CD4-positive, alpha-beta T cell treated with Interleukin-15 for 1 hour (primary cell): ENCODE data around the gene ZNF521.

ENCODE experiments used
- DNase-seq: peaks from one replicate; pipeline ENCODE4 v3.0.0-alpha.2; 2020

Gene ZNF521

GRCh38 chr18:25335062-25335461 is 16.9 kb downstream of the ZNF521 start:
- DNase-seq, result no peak

- DNase-seq, result no peak
Observed at GRCh38 chr18:25334588-25334987, 17.4 kb downstream of the ZNF521 start.

GRCh38 chr18:25332002-25332401 is 20.0 kb downstream of the ZNF521 start:
- DNase-seq, result no peak

GRCh38 chr18:25329783-25330182 is 22.2 kb downstream of the ZNF521 start:
- no peak for DNase-seq

GRCh38 chr18:25327584-25327983 is 24.4 kb downstream of the ZNF521 start:
- no peak for DNase-seq

GRCh38 chr18:25326361-25326952 is 25.5 kb downstream of the ZNF521 start:
- DNase-seq, result no peak

GRCh38 chr18:25322806-25323205 is 29.2 kb downstream of the ZNF521 start:
- no peak for DNase-seq

GRCh38 chr18:25316381-25317018 is 35.5 kb downstream of the ZNF521 start:
- DNase-seq, result no peak

GRCh38 chr18:25314838-25315190 is 37.2 kb downstream of the ZNF521 start:
- no peak for DNase-seq

- DNase-seq, result no peak
Observed at GRCh38 chr18:25314151-25314837, 37.7 kb downstream of the ZNF521 start.

- DNase-seq, result no peak
Observed at GRCh38 chr18:25313268-25313667, 38.7 kb downstream of the ZNF521 start.

GRCh38 chr18:25310045-25310444 is 41.9 kb downstream of the ZNF521 start:
- DNase-seq, result no peak

- DNase-seq, result no peak
Observed at GRCh38 chr18:25308381-25308780, 43.6 kb downstream of the ZNF521 start.

GRCh38 chr18:25307192-25307591 is 44.8 kb downstream of the ZNF521 start:
- no peak for DNase-seq

- DNase-seq, result no peak
Observed at GRCh38 chr18:25306671-25307070, 45.3 kb downstream of the ZNF521 start.

- DNase-seq, result no peak
Observed at GRCh38 chr18:25305584-25305983, 46.4 kb downstream of the ZNF521 start.

- no peak for DNase-seq
Observed at GRCh38 chr18:25300492-25300891, 51.5 kb downstream of the ZNF521 start.

GRCh38 chr18:25299426-25300300 is 52.3 kb downstream of the ZNF521 start:
- DNase-seq, result no peak

GRCh38 chr18:25298853-25299274 is 53.1 kb downstream of the ZNF521 start:
- DNase-seq, result no peak

- no peak for DNase-seq
Observed at GRCh38 chr18:25295624-25296138, 56.3 kb downstream of the ZNF521 start.

GRCh38 chr18:25291150-25291549 is 60.8 kb downstream of the ZNF521 start:
- no peak for DNase-seq

- no peak for DNase-seq
Observed at GRCh38 chr18:25289001-25289631, 62.9 kb downstream of the ZNF521 start.
